ENCODE results near the gene ALDH18A1.

- TF ChIP-seq CTCF (IDR thresholded peaks at IDR 0.05; ENCODE audit: poor library complexity, severe bottlenecking) = no peak
- no peak for TF ChIP-seq RAD21 (conservative IDR thresholded peaks at IDR 0.05)
- no peak for TF ChIP-seq REST (IDR thresholded peaks at IDR 0.05; ENCODE audit: borderline replicate concordance)
- no peak for TF ChIP-seq SMC3 (conservative IDR thresholded peaks at IDR 0.05; ENCODE audit: poor library complexity)
- TF ChIP-seq EP300 (conservative IDR thresholded peaks at IDR 0.05; ENCODE audit: poor library complexity, severe bottlenecking) = no peak
- TF ChIP-seq POLR2AphosphoS5 (IDR thresholded peaks at IDR 0.05) = no peak
- no peak for TF ChIP-seq EZH2 (IDR thresholded peaks at IDR 0.05; ENCODE audit: borderline replicate concordance, insufficient read depth, low read length, poor library complexity, severe bottlenecking)
- TF ChIP-seq MXI1 (conservative IDR thresholded peaks at IDR 0.05; ENCODE audit: poor library complexity, severe bottlenecking) = no peak
These were observed 34.8 kb upstream of the ALDH18A1 start for GRCh38 chr10:95691281-95691680.

Data from neural cell (in vitro differentiated cells).